Stimulated activated CD4-positive, alpha-beta T cell treated with anti-CD3 and anti-CD28 coated beads, Interleukin-1b, Interleukin-23, amount 100 ng/mL, for 1 hour (primary cell): ENCODE results near the gene MED31.
"Not testable (repeated sequence)": the region's sequence is repeated elsewhere in the genome, so short reads cannot be mapped to it uniquely, and the experiment has no call there.

Experiments used
- DNase-seq, 2 donors: peaks; one replicate each; pipeline ENCODE4 v3.0.0-alpha.2; 2020; ENCODE audit warnings: low read depth in 2 of 2

Gene MED31

GRCh38 chr17:6655732-6656361, 4.4 kb upstream of the MED31 start:
- DNase-seq, result not testable (repeated sequence)

DNA sequence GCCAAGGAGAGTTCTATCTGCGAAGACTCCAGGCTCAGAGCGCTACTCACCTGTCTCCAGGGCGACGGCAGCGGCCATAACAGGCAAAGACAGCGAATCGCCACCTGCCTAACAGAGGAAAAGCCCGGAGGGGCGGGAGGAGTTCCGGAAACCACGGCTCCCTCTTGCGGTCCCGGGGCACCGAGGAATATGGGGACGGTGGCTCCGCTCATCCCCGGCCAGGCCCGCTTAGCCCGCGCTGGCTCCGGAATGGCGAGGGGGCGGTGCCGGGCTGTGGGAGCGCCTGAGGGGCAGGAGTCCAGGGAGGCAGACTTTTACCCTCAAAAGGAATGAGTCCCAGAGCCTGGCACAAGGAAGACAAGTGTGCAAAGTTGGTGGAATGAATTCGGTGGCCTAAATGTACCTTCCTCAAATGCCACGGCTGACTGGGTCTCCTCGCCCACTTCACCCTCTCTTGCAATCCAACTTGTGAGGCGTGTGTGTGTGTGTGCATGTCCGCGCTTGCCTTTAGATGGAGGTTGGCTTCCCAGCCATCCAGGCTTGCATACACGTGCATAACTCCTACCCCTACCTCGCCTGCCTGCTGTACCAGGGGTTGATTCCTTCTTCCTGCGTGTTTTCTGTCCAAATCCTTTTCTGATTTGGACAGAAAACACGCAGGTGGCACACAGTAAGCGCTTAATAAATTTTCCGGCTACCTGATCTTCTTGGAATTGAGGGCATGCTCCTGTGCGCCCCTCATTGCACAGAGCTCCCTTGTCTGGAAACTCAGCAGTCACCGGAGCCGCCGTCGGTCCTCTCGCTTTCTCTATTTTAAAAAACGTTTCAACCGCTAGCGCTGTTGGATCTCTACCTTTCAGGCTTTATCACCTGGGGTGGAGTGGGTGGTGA, 3.7 kb upstream of the MED31 start:
- DNase-seq, result no peak

DNA sequence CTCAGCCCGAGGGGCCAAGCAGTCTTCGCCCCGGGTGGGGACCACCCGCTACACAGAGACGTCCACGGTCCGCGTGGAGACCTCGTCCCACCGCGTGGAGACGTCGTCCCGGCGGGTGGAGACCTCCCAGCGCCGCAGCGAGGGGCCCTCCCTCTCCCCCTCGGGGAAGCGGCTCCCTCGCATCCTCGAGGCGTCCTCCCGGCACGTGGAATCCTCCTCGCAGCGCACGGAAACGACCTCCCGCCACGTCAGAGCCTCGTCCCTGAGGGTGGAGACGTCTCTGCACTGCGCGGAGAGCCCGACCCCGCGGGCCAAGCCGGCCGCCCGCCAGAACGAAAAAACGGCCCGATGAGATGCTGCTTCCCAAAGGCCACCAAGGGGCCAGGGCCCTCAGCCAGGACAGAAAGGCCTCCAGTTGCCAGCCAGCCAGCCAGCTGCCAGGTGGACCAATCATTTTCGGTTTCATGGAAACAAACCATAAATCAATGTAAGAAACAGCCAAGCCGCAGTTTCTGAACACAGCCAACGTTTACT, 581 bp upstream of the MED31 start:
- no peak for DNase-seq

- DNase-seq, result no peak
These were observed 3.2 kb downstream of the MED31 start for GRCh38 chr17:6648181-6648580.

- DNase-seq, result no peak
These were observed 7.8 kb downstream of the MED31 start for GRCh38 chr17:6643451-6644125.

DNA sequence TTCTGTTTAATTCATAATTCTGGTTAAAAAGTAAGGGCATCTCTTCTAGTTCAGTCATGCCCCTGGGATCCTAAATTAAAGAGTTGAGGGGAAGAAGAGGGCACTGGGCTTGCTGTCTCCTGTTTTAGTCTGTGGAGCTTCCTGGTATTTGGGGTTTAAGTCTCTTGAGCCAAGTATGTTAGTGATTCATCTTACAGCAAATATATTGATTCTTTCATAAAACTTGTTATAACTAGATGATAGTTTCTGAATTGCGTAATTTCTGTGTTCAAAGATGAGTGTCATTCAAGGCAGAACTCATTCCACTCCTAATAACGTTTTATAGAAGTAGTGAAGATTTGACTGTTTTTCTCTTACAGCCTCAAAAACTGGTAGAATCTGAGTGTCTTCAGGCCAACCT, 8.8 kb downstream of the MED31 start:
- DNase-seq, result no peak

- DNase-seq, result no peak
These were observed 10.1 kb downstream of the MED31 start for GRCh38 chr17:6641247-6641863.

DNA sequence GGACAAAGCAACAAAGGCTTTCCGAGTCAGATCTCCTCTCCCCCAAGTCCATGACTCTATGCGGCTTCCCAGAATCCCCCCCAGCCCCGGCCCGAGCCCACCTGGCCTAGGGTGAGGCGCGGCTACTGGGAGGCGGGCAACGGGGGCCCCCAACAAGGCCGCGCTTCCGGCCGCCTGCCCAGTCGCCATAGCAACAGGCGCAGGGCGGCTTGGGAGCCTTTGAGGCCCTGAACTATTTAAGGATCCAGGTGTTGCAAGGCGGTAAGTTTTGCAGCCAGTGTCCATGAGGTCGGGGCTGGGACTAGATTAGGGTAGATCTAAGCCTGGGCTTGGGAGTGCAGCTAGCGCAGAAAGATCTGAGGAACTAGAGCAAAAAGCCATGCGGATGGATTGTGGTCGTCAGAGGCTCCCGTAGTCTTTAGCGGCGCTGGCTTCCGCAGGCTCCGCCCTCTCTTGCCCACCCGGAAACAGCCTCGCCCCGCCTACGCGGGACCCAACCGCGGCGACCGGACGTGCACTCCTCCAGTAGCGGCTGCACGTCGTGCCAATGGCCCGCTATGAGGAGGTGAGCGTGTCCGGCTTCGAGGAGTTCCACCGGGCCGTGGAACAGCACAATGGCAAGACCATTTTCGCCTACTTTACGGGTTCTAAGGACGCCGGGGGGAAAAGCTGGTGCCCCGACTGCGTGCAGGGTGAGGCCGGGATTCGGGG, 10.7 kb downstream of the MED31 start, which contains the start of the genes KIAA0753 and TXNDC17:
TSS of gene KIAA0753 (minus strand) at position 176 of the 711 bp plus-strand sequence. CDS start 5,608 bp downstream, outside the sequence.
TSS of gene TXNDC17 (plus strand) at position 525 of the 711 bp plus-strand sequence. CDS start at position 548, 23 bp downstream.
- peak; percentile 66 to 79 for DNase-seq

GRCh38 chr17:6639586-6640535, 11.5 kb downstream of the MED31 start:
- no peak for DNase-seq

- DNase-seq, result no peak
These were observed 12.3 kb downstream of the MED31 start for GRCh38 chr17:6639014-6639585.

- DNase-seq, result no peak
These were observed 13.1 kb downstream of the MED31 start for GRCh38 chr17:6638046-6638908.

GRCh38 chr17:6637458-6637840, 14.0 kb downstream of the MED31 start:
- no peak for DNase-seq

- DNase-seq, result no peak
These were observed 14.6 kb downstream of the MED31 start for GRCh38 chr17:6636616-6637457.

DNA sequence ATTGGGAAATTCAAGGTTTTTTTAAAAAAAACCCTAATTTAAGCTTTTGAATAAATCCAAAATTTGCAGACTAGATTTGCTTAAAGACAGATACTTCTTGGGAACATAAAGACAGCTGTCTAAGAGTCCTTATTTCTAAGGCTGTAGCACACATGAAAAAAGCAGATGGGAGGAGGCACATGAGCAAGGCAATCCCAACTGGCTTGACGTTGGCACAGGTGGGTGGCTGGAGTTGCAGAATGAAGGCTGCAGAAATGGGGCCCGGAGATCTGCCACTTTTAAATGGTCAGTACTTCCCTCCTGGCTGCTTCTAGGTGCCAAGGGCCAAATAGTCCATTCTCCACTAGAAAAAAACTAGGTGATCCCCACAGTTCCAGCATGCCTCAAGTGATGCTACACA, 15.3 kb downstream of the MED31 start:
- no peak for DNase-seq

DNA sequence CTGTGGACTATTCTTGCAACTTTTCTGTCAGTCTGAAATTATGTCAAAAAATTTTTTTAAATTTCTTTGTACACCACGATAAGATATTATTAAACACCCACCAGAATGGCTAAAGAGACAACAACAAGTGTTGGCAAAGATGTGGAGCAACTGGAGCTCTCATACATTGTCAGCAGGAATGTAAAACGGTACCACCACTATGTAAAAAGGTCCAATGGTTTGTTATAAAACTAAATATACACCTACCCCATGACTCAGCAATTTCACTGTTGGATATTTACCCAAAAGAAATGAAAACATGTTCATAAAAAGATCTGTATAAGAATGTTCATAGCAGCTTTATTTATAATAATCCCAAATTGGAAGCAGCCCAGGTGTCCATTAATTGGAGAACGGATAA, 18.1 kb downstream of the MED31 start:
- no peak for DNase-seq

- DNase-seq, result no peak
These were observed 18.9 kb downstream of the MED31 start for GRCh38 chr17:6632530-6632929.

- DNase-seq, result no peak
These were observed 21.0 kb downstream of the MED31 start for GRCh38 chr17:6630390-6630789.

DNA sequence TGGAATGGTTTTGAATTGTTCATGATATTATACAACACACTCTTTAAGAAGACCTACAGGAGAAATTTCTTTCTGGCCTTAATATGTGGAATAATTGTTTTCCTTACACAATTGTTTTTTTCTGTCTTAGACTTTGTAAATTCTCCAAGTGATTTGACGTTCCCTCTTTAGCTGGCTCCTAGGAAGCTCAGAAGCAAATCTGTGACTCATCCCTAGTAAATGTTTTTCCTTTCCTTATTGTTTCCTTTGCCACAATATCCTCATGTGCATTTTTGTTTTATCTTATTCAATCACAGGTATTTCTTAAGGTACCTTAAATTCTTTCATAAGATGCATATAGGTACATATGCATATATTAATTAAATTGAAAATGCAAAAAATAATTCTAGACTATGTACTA, 24.4 kb downstream of the MED31 start:
- no peak for DNase-seq
